Liver (tissue), 9 donors: ENCODE measurements around the gene RGS2. TPM values are rescaled to one million over a fixed set of nuclear protein-coding genes. Genes with fewer than 3 reads are reported as not detected.

Experiments used
- DNase-seq: peaks from one replicate; pipeline ENCODE4 v3.0.0-alpha.2; 2017; ENCODE audit warnings: low spot score
- H3K27ac ChIP-seq, 2 donors: one replicate each; pipeline ENCODE4 v1.7.0; 2013; ENCODE audit warnings: inconsistent platforms in 2 of 2, low read length in 2 of 2, control low read depth in 1 of 2, low read depth in 1 of 2, mild to moderate bottlenecking in 1 of 2
- H3K27me3 ChIP-seq, 4 donors: one replicate each; pipeline versions ENCODE4 v1.6.1 to v1.7.0; 2013; ENCODE audit warnings: low read length in 3 of 4, inconsistent platforms in 1 of 4, mild to moderate bottlenecking in 1 of 4, moderate library complexity in 1 of 4; ENCODE audit not compliant: control insufficient read depth in 4 of 4, insufficient read depth in 4 of 4
- H3K36me3 ChIP-seq, 4 donors: one replicate each; pipeline versions ENCODE4 v1.6.1 to v1.7.0; 2013; ENCODE audit warnings: low read length in 3 of 4, mild to moderate bottlenecking in 3 of 4, low read depth in 1 of 4, moderate library complexity in 1 of 4; ENCODE audit not compliant: control insufficient read depth in 4 of 4, insufficient read depth in 3 of 4
- H3K4me1 ChIP-seq, 4 donors: one replicate each; pipeline versions ENCODE4 v1.6.1 to v1.7.0; 2013; ENCODE audit warnings: low read length in 3 of 4, mild to moderate bottlenecking in 3 of 4, moderate library complexity in 1 of 4; ENCODE audit not compliant: control insufficient read depth in 4 of 4, insufficient read depth in 4 of 4
- H3K4me3 ChIP-seq, 3 donors: one replicate each; pipeline versions ENCODE4 v1.6.1 to v1.7.0; 2013; ENCODE audit warnings: low read length in 3 of 3, control low read depth in 1 of 3, low read depth in 1 of 3, mild to moderate bottlenecking in 1 of 3
- H3K9ac ChIP-seq, 2 donors: one replicate each; pipeline ENCODE4 v1.7.0; 2013; ENCODE audit warnings: low read length in 2 of 2, mild to moderate bottlenecking in 2 of 2, moderate library complexity in 2 of 2, control low read depth in 1 of 2, low read depth in 1 of 2
- H3K9me3 ChIP-seq, 4 donors: one replicate each; pipeline versions ENCODE4 v1.6.1 to v1.7.0; 2013; ENCODE audit warnings: low read length in 3 of 4; ENCODE audit not compliant: control insufficient read depth in 4 of 4
- ATF3 ChIP-seq: IDR thresholded peaks from 2 replicates; pipeline ENCODE4 v1.6.1; 2016; ENCODE audit warnings: antibody characterized with exemption
- CTCF ChIP-seq: fragments of 150-350 bp; IDR thresholded peaks from 2 replicates; pipeline ENCODE4 v1.5.1; 2017; ENCODE audit warnings: improper control_type of control experiment, low read depth, low read length; ENCODE audit not compliant: missing input control
- EGR1 ChIP-seq, 2 donors: IDR thresholded peaks; 2 replicates each; pipeline ENCODE4 v1.6.1; 2016 to 2018; ENCODE audit warnings: antibody characterized with exemption in 2 of 2, low read depth in 2 of 2
- FOXA1 ChIP-seq: IDR thresholded peaks from 2 replicates; pipeline ENCODE4 v1.6.1; 2016; ENCODE audit warnings: antibody characterized with exemption
- FOXA2 ChIP-seq: IDR thresholded peaks from 2 replicates; pipeline ENCODE4 v1.6.1; 2016; ENCODE audit warnings: antibody characterized with exemption
- GABPA ChIP-seq, 2 donors: IDR thresholded peaks in 1 of 2; conservative IDR thresholded peaks in 1 of 2; 2 replicates each; pipeline ENCODE4 v1.6.1; 2016; ENCODE audit warnings: antibody characterized with exemption in 2 of 2, mild to moderate bottlenecking in 1 of 2, moderate library complexity in 1 of 2
- HNF4A ChIP-seq, 2 donors: conservative IDR thresholded peaks; 2 replicates each; pipeline ENCODE4 v1.6.1; 2016; ENCODE audit warnings: antibody characterized with exemption in 2 of 2, mild to moderate bottlenecking in 2 of 2
- HNF4G ChIP-seq: IDR thresholded peaks from 2 replicates; pipeline ENCODE4 v1.6.1; 2016; ENCODE audit warnings: antibody characterized with exemption
- JUND ChIP-seq, 2 donors: IDR thresholded peaks; 2 replicates each; pipeline ENCODE4 v1.6.1; 2016; ENCODE audit warnings: antibody characterized with exemption in 2 of 2
- MAX ChIP-seq: IDR thresholded peaks from 2 replicates; pipeline ENCODE4 v1.6.1; 2016; ENCODE audit warnings: antibody characterized with exemption
- NR2F2 ChIP-seq: IDR thresholded peaks from 2 replicates; pipeline ENCODE4 v1.6.1; 2016; ENCODE audit warnings: antibody characterized with exemption
- RAD21 ChIP-seq, 2 donors: IDR thresholded peaks; 2 replicates each; pipeline ENCODE4 v1.6.1; 2016; ENCODE audit warnings: antibody characterized with exemption in 2 of 2, mild to moderate bottlenecking in 2 of 2
- REST ChIP-seq: IDR thresholded peaks from 2 replicates; pipeline ENCODE4 v1.6.1; 2016; ENCODE audit warnings: antibody characterized with exemption, mild to moderate bottlenecking
- RXRA ChIP-seq, 2 donors: IDR thresholded peaks; 2 replicates each; pipeline ENCODE4 v1.6.1; 2017 to 2018; ENCODE audit warnings: antibody characterized with exemption in 2 of 2, mild to moderate bottlenecking in 1 of 2
- SP1 ChIP-seq: IDR thresholded peaks from 2 replicates; pipeline ENCODE4 v1.6.1; 2018; ENCODE audit warnings: antibody characterized with exemption, mild to moderate bottlenecking
- TAF1 ChIP-seq: conservative IDR thresholded peaks from 2 replicates; pipeline ENCODE4 v1.6.1; 2016; ENCODE audit warnings: antibody characterized with exemption, mild to moderate bottlenecking
- YY1 ChIP-seq: IDR thresholded peaks from 2 replicates; pipeline ENCODE4 v1.6.1; 2016; ENCODE audit warnings: antibody characterized with exemption, mild to moderate bottlenecking
- ZBTB33 ChIP-seq: IDR thresholded peaks from 2 replicates; pipeline ENCODE4 v1.6.1; 2016; ENCODE audit warnings: antibody characterized with exemption
- WGBS: extraction: QIAGEN DNeasy Blood & Tissue Kit; methylation state at CpG from one replicate; pipeline ENCODE4 v1.1.7; 2013; 5-methylcytosine and 5-hydroxymethylcytosine counted together
- polyA plus RNA-seq, 2 donors: library from polyadenylated mRNA; stranded (reverse) in 1 of 2; unstranded in 1 of 2; fragments of 200-250 nt in 1 of 2; fragments of >200 nt in 1 of 2; fragmentation: Nextera tagmentation in 1 of 2; extraction: Ambion mirVana in 1 of 2; gene quantifications; one replicate each; pipeline versions ENCODE4 v1.2.1 to v1.2.3, GENCODE V29; 2013 to 2015
- total RNA-seq, 2 donors: library from RNA; depleted of rRNA; stranded (reverse); fragments of >200 nt; gene quantifications; one replicate each; pipeline ENCODE4 v1.2.3, GENCODE V29; 2014
- donor health status: healthy.
- donor health status: healthy.
- donor health status: healthy.
- donor health status: healthy.
- donor health status: healthy.

Gene RGS2
- total and polyA plus RNA-seq, 4 donors = 2.6 to 10.0 (median 4.4) TPM

GRCh38 chr1:192807211-192808162, 1.4 kb upstream of the RGS2 start (continued):
- TF ChIP-seq REST (no peak), HNF4A (conservative IDR thresholded peaks at IDR 0.05) (no peak), JUND (IDR thresholded peaks at IDR 0.05) (peak; percentile 6 to 39), FOXA2 (no peak)

GRCh38 chr1:192808163-192808517, 699 bp upstream of the RGS2 start:
- Histone ChIP-seq H3K9me3 (no peaks in the 10 kb centered on the region), H3K4me1 (peaks cover 0 to 11% (median 6%) of the 10 kb centered on the region in 4 donors), H3K27me3 (no peaks in the 10 kb centered on the region), H3K27ac (peak overlapping the region; percentile 83 to 89), H3K36me3 (no peaks in the 10 kb centered on the region), H3K4me3 (peak overlapping the region; percentile 57 to 80 (median 71)), H3K9ac (peak overlapping the region in 1 of 2 donors; percentile 78)
- DNase-seq = peak; percentile 39
- WGBS = 13% methylated on average over 8 of the region's 8 CpGs
- TF ChIP-seq JUND (IDR thresholded peaks at IDR 0.05) = no peak
- TF ChIP-seq HNF4A (conservative IDR thresholded peaks at IDR 0.05) = no peak
- TF ChIP-seq YY1 = no peak
- TF ChIP-seq MAX = no peak
- no peak for TF ChIP-seq ATF3
- no peak for TF ChIP-seq HNF4G
- no peak for TF ChIP-seq REST
- no peak for TF ChIP-seq CTCF
- no peak for TF ChIP-seq FOXA1
- TF ChIP-seq ZBTB33 = no peak
- no peak for TF ChIP-seq TAF1
- no peak for TF ChIP-seq SP1
- no peak for TF ChIP-seq RAD21 (IDR thresholded peaks at IDR 0.05)
- no peak for TF ChIP-seq GABPA (IDR thresholded peaks at IDR 0.05 in 1 of 2, conservative IDR thresholded peaks at IDR 0.05 in 1 of 2)
- no peak for TF ChIP-seq EGR1 (IDR thresholded peaks at IDR 0.05; ENCODE audit: low read depth in 2 of 2)
- no peak for TF ChIP-seq NR2F2
- no peak for TF ChIP-seq RXRA (IDR thresholded peaks at IDR 0.05)
- TF ChIP-seq FOXA2 = no peak
